Measurements from ENCODE around the gene LY6G6D. TPM values are rescaled to one million over a fixed set of nuclear protein-coding genes. Genes with fewer than 3 reads are reported as not detected.

The LY6G6D gene
- polyA plus RNA-seq, 1 donor: not detected

DNA sequence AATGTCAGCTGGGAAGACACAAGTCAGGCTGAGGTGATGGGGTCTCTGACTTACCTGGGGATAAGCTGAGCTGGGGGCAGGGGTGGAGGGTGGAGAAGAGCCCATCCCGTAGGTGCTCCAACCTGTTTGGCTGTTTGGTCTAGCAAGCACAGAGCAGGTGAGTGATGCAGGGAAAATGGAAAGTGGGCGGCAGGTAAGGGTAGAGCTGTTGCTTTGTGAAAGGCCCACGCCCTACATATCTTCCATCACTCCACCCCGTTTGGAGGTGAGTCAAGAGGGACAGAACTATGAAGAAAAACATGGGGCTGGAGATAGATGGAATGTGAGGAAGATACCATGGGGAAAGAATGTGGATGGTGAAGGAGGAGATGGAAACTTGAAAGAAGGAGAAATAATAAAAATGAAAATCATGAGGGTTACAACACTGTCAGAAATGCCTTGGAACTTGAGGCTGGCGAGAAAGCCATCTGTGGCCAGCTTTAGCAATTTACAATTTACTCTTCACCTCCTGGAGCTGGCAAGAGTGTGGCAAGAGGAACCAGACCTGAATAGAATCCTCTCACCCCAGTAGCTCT, 5.1 kb downstream of the LY6G6D start:
- no peak for DNase-seq

DNA sequence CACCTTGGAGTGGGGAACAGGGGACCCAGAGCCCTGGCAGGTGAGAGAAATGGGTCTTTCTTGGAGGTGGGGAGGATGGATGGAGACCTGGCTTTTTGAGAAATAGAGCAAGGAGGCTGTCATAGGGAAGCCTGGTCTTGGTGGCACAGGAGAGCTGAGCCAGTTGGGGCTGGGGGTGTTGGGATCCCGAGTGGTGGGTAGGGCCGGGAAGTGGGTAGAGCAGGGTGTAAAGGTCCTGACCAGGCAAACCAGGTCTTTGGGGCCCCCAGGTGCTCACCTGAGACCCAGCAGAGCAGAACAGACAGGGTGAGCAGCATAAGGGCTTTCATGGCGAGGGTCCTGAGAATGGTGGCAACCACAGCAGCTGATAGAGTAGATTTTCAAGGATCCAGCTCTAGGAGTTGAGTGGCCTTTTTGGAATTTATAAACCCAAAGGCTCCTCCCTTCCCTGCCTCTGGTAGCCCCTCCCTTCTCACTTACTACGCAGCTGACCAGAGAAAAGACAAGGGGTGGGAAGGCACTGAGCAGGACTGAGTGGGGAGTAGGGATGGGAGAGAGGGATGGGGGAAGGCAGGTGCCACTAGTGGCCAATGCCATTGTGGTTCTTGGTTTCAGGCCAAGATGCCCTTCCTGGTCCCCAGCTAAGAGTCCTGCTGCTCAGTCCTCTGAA, 6.3 kb downstream of the LY6G6D start, which contains the start of gene LY6G6C:
LY6G6C (minus strand) TSS at position 396 of the 670 bp plus-strand sequence; CDS start at position 329, 67 bp downstream.
- no peak for DNase-seq

DNA sequence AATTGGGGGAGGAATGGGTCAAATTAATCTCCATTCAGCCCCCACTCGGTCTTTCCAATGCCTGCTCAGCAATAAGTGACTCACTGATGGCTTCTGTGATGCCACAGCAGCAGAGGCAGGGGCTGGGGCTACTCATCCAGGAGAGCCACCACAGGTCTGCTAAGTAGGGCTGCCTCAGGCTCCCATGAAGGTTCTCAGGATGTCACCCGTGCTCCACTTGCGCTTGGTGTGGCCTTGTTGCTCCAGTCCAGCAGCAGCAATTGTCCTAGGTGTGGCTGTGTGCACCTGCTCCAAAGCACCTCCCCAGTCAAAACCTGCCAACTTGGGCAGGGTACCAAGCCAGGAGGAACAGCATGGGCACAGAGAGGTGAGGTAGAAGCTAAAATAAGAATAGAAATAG, 7.0 kb downstream of the LY6G6D start:
- DNase-seq: no peak

DNA sequence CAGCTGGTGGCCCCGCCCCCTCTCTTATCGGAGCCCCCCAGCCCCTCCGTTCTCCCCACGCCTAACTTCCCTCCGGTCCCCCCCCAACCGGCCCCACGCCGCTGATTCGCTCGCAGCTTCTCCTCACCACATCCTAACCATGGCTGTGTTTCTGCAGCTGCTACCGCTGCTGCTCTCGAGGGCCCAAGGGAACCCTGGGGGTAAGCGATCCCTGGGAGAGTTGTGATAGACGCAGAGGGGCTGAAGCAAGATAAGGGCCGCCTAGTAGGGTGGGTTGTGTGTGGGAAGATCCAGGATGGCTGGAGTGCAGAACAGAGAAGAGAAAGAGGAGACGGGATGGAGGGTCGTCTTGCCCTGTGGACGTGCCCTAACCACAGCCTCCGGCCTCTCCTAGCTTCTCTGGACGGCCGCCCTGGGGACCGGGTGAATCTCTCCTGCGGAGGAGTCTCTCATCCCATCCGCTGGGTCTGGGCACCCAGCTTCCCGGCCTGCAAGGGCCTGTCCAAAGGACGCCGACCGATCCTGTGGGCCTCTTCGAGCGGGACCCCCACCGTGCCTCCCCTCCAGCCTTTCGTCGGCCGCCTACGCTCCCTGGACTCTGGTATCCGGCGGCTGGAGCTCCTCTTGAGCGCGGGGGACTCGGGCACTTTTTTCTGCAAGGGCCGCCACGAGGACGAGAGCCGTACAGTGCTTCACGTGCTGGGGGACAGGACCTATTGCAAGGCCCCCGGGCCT, 8.3 kb downstream of the LY6G6D start, which contains the start of gene MPIG6B:
MPIG6B (plus strand) TSS at position 129 of the 735 bp plus-strand sequence; CDS start at position 140, 11 bp downstream.
- DNase-seq: no peak

DNA sequence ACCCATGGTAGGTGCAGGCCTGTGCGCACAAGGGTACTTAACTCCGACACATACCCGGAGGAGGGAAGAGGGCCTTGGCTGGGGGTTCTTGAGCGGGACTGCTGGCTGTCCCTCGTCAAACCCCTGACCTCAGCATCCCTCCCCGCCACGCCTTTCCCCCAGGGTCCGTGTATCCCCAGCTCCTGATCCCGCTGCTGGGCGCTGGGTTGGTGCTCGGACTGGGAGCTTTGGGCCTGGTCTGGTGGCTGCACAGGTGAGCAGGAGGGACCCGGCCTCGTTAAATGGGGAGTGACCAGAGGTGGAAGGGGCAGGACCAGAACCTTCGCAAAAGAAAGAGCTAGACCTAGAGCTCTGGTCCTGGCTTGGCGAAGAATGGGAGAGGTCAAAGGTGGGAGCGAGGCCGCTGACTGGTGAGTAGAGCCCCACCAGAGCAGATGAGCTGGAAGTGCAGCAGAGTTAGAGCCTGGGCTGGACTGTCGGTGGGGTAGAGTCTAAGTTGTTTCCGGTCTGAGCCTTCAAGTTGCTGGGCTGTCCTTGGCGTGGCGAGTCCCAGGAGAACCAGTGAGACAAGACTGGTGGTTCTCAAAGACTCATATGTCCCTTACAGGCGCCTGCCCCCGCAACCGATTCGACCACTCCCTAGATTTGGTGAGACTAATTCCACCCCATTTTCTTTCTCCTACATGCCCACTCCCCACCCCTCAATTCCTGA, 9.0 kb downstream of the LY6G6D start:
- DNase-seq: no peak

DNA sequence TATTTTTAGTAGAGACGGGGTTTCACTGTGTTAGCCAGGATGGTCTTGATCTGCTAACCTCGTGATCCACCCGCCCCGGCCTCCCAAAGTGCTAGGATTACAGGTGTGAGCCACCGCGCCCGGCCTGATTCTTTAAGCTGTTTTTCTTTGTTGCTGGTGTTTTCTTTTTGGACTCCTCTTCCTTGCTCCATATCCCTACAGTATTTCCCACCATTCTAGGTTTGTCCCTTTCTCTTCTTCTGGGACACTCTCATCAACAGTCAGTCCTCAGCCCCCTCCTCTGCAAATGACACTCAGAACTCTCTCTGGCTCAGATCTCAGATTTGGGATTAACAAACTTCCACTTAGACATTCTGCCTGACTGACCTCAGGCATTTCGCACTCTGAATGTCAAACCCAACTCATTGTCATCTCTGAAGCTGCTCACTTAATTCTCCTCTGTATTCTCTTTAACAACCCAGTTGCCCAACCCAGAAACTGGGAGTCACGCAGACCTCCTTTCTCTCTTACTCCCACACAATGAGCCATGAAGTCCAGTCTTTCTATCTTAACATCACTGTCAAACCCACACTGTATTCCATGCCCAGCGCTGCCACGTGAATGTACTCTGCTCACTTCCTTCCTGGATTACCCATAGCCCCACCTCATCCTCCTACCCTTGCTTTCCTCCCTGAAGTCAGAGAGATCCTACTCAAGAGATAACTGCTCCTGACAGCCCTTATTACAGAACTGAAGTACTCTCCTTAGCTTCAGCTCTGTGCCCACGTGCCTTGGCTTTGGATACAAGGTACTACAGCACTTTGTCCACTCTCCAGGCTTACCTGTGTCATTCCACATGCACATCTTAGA, 10.6 kb downstream of the LY6G6D start:
- no peak for DNase-seq

DNA sequence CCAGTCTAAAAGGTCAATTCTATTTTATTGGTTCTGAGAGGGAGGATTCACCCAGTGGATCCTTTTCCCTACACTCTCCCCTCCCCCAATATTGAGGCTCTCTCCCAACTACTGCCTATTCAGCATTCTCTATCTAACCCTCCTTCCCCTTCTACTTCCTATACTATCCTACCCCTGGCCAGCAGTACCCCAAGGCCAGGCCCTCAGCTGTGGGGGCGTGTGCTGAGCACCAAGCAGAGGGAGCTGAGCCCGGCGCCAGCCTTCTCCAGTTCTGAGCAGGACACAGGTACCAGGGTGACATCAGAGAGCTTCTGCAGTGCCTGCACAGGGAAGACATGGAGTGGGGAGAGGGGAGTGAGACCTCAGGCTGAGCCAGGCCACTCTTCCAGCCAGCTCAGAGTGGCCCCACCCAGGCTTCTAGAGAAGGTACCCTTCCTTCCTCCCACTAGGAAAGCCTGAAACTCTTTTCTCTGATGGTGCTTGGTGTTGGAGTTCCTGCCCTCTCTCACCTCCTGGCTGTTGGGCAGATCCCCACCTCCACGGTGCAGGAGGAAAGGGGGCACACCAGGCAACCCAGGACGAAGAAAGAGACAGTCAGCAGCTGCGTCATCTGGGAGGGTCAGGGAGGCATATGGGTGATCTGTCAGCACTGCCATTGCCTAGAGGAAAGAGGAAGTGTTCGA, 12.0 kb downstream of the LY6G6D start:
- no peak for DNase-seq

DNA sequence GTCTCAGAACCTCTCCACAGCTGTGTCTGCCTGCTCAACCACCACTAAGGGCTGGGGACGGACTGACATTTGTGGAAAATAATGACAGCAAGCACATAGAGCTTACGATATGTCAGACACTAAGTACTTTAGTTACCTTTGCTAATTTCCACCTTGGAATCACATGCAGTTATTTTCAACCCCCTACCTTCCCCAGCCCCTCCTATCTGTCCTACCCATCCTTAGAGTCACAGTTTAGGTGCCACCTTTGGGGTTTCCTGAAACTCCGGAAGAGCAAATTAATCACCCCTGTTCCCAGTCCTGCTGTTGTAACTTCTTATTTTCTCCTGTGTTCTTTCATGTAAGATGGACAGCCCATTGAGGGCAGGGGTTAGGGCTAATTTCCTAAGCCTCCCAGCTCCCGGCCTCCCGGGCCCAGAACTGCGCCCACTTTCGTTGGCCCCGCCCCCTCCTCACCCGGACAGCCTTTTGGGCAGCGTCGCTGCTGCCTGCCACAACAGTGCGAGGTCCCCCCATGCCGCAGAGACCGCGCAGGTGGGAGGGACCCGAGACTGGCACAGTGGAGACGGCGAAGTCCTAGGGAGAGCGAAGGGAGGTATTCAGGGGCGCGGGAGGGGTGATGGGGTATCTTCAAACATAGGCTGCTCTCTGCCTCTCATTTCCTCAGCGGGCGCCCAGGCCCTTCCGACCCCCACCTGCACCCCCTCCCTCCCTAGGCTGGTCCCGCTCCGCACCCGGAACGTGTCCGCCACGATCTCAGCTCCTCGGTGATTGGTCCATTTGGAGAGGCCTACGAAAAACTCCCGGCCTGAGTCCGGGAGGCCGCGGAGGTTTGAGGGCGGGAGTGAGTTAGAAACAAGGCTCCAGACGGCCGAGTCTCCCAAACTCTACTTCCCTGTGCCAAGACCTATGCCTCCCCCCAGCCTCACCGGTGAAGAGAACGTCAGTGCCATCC, 12.8 kb downstream of the LY6G6D start:
- no peak for DNase-seq

DNA sequence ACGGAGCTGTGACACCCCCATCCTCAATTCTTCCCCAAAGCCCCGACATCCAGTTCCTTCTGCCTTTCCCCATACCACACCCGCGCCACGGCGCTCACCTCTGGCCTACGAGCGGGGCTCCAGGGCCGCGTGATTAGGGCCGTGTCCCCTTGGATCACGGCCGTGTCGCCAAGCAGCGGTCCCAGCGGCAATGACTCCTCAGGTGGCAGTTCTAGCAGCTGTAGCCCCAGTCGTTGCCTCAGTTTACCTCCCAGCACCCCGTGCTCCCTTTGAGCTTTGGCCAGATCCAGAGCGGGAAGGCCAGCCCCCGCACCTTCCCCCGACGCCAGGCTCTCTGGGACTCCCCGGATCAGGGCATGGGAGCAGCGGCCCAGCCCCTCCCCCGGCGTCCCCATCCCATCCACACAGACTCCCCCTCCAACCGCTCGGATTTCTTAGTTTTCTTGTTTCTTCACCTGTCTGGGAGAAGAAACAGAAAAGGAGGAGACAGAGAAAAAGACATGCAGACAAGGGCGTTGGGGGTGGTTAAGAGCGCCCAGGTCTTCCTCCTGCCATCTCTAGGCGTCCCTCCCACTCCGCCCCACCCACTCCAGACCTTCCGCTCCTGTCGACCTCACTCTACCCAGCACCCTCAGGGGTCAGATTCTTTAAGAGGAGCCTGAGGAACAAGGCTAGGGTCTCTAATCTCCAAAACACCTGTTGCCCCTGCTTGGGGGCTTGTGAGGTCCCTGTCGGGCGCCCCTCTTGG, 13.8 kb downstream of the LY6G6D start, which contains the start of gene DDAH2:
DDAH2 (minus strand) TSS at position 533 of the 748 bp plus-strand sequence; CDS start at position 395, 138 bp downstream.
- no peak for DNase-seq

DNA sequence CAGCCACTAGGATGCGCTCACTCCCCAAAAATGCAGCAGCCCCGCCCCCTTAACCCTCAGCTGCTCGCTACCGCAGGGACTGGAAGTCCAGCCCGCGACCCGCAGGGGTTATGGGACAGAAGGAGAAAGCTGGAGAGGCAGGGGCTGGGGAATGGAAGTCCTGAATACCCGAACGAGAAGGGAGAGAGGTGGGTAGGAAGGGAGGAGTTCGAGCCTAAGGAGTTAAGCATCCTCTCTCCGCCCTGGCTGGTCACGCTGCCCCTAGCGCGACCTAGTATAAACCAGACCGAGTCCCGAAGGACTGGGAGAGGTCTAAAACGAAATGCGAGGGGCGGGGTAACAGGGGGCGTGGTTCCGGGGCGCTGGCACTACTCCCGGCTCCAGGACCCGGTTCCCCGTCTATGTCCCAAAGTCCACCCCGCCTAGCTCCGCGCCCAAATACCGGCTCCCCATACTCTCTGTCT, 14.4 kb downstream of the LY6G6D start:
- peak; percentile 92 for DNase-seq

DNA sequence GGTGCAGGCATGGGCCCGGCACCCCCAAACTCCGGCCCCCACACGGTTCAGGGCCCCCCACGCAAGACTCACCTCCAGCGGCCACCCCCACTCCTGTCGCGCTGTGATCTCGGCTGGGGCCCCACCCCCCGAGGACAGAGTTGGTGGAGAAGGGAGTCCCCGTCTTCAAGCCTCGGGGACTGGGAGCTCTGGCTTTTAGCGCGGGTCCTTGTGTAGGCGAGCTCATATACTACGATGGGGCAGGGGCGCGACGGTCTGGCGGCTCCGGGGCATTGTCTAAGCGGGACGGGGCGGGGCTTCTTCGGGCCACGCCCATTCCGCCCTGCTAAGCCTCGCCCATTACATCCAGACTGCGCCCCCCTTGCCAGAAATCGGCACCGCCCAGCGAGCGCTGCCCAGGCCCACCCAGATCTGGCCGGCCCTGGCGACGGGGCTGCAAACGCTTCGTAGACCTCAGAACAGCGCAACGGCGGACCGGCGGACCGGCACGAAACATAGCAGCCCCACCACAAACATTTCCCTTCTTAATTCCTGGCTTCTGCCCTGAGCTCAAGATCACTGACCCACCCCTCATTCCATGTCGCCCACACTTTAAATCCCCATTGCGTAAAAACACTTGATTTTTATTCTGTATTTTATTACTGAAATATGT, 15.0 kb downstream of the LY6G6D start:
- DNase-seq: peak; percentile 96

DNA sequence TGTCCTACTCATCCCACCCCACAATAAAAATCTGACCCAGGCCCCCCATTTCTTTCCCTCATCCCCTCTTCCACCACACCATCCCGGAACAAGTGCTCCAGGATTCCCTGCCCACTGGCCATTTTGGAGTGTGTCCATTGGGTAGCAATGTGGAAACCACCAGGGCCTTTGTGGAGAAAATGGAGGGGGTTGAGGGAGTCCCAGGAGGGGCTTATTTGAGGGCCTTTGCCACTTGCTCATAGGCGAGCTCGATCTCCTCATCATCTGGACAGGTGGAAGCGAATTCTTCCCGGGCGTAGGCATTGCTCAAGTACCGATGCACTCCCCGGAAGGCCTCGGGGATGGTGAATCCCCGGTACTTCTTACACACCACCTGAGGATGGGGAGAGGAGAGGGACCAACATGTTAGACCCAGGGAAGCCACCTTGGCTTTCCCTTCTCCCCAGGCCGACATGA, 15.5 kb downstream of the LY6G6D start:
- no peak for DNase-seq

DNA sequence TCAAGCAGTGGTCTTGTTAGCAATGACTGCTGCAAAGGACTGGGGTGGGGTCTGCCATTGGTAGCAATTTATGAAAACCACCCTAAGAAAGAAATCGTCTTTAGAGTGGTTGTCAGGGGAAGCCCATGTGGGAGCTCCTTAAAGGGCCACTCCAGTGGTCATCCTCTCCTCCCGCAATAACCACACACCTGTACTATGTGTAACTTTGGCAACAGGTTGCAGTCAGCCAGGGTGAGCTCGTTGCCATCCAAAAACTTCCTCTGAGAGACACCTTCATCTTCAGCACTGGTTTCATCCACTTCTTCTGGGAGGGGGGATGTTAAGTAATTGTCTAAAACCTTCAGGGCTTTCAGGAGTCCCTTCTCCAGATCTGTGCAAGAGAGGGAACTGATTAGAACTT, 16.9 kb downstream of the LY6G6D start:
- DNase-seq: no peak

DNA sequence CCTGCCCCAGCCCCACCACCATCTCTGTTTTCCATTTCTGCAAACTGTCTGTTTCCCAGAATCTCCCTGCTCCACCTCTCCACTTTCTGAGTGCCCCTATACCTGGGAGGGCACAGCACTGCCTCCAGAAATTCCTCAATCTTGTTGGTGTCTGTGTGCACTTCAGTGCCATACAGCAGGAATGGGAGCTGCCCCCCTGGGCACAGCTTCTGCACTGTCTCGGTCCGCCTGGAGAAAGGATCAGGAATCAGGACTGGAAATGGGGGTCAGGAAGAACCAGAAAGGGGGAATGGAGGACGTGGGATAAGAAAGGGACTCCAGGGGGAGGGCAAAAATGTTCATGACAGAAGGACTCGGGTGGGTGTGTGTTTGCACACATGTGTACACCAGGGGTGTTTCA, 18.6 kb downstream of the LY6G6D start:
- no peak for DNase-seq

DNA sequence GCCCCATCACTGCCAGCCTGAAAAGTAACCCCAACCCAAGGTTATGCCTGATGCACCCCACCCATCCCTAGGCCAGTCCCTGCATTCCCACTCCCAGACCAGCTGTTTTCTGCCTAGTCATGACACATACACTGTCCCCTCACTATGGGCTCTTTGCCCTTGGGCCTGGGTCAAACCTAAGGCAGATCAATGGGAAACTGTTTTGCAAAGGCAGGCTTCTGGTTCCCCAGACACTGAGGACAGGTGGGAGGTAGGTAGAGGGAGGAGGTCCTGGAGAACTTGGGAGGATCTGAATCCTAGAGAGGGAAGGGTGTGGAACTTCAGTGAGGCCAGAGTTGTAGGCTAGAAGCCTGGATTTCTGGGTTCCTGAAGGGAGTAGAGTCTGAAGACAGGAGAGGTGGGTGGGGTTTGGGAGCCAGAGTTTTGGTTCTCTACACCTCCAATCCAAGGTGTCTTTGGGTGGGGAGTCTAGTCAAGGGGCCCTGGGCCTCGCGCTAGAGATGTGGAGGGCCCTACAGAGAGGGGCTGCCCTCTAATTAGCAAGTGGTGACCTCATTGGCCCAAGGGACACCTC, 19.2 kb downstream of the LY6G6D start:
- no peak for DNase-seq

DNA sequence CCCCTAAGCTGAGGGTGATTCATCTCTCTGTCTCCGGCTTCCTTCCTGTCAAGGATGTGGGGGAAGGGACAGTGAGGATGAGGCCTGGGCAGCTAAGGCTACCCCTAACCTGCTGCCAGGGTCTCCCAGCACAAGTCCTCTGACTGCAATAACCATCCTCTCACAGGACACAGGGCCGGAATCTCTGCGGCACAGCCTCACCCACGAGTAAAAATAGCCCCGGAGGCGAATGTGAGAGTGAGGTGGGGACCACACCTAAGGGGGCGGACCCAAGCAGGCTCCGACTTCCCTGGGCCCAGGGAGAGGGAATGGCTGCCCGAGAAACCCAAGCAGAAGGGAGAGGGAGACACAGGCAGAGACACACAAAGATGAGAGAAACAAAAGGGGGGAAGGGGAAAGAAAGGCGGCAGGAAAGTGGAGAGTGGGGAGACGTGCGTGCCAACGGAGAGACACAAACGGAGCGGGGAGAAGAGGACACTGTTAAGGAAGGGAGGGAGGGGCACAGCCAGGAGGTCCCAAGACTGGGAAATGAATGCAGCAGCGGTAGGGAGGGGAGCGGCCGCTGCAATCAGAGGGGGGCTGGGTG, 19.8 kb downstream of the LY6G6D start:
- no peak for DNase-seq

DNA sequence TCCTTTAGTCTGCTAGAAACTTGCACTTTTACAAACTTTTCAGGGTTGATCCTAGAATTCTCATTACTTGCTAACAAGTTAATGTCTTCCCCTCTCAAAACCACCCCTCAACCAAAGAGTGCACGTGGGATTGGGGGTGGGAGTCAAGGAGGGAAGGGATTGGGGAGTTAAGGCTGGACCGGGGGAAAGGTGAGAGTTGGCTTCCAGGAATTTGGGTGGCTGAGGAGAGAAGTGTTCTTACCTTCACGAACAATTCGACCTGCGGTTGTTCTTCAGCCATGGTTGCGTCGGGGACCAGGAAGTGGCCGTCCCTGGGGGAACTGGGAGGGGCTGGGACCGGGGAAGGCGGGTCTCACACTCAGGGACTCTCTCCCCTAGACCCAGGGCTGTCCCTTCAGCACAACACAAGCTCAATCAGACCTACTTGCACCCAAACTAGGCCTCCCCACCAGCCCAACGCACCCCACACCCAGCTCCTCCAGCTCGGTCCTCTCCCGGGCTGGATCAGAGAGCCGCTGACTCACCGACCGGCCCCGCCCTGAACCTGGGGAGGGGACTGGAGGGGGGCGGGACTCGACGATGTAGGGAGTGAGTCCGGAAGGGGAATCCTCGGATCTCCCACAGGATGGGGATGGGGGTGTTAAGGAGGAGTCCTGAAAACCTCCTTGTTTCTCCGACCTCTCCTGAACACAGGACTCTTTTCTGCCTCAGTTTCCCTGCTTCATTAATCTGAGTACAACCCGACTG, 21.0 kb downstream of the LY6G6D start, which contains the start of gene CLIC1:
CLIC1 (minus strand) TSS at position 510 of the 747 bp plus-strand sequence; CDS start at position 280, 230 bp downstream.
- peak; percentile 86 for DNase-seq
